PC-9 (cell line): Measurements from ENCODE around the gene SIGLEC7. TPM values are rescaled to one million over a fixed set of nuclear protein-coding genes. Genes with fewer than 3 reads are reported as not detected.
"Not testable (repeated sequence)": the region's sequence is repeated elsewhere in the genome, so short reads cannot be mapped to it uniquely, and the experiment has no call there.

Experiments
- BruUV-seq: library from RNA; stranded (reverse); fragments of 400-500 nt; replicated peaks from 2 replicates; lab custom pipeline; 2021; lab: Mats Ljungman, UMichigan
- CTCF ChIA-PET: fragments of 300-600 bp; sonication (Branson Sonifier 250); formaldehyde crosslinking; loops from one replicate; lab custom pipeline; 2022; ENCODE audit warnings: antibody characterized with exemption; lab: Charles Lee
- POLR2A ChIA-PET: fragments of 300-600 bp; sonication (Branson Sonifier 250); formaldehyde crosslinking; loops from one replicate; lab custom pipeline; 2022; ENCODE audit warnings: antibody characterized with exemption; ENCODE audit not compliant: unreplicated experiment; lab: Charles Lee
- DNase-seq, 2 experiments: peaks; one replicate each; pipeline versions ENCODE4 v3.0.0 to v3.0.0-alpha.2; 2015 to 2022; ENCODE audit warnings: mixed read lengths in 1 of 2
- H2AFZ ChIP-seq: fragments of 200-600 bp; sonication (generic); 2 replicates; pipeline ENCODE4 v1.8.1; 2017; ENCODE audit warnings: antibody characterized with exemption
- H3F3A ChIP-seq: fragments of 200-600 bp; sonication (generic); 2 replicates; pipeline ENCODE4 v1.8.1; 2017; ENCODE audit warnings: antibody characterized with exemption, mild to moderate bottlenecking, low read depth; ENCODE audit not compliant: insufficient read depth
- H3K27ac ChIP-seq: fragments of 200-600 bp; sonication (generic); 2 replicates; pipeline ENCODE4 v1.6.1; 2016; ENCODE audit warnings: mixed run types
- H3K27me3 ChIP-seq: fragments of 200-600 bp; sonication (generic); 2 replicates; pipeline ENCODE4 v1.6.1; 2016; ENCODE audit warnings: low read depth, mixed run types; ENCODE audit not compliant: insufficient read depth
- H3K36me3 ChIP-seq: fragments of 200-600 bp; sonication (generic); 2 replicates; pipeline ENCODE4 v1.6.1; 2016; ENCODE audit warnings: low read depth, mixed run types
- H3K4me1 ChIP-seq: fragments of 200-600 bp; sonication (generic); replicated peaks from 2 replicates; pipeline ENCODE4 v1.6.1; 2016; ENCODE audit warnings: mixed run types; ENCODE audit not compliant: insufficient read depth
- H3K4me2 ChIP-seq: fragments of 200-600 bp; sonication (generic); 2 replicates; pipeline ENCODE4 v1.6.1; 2017; ENCODE audit warnings: mixed run types
- H3K4me3 ChIP-seq: fragments of 200-600 bp; sonication (generic); 2 replicates; pipeline ENCODE4 v1.6.1; 2016; ENCODE audit warnings: mixed run types
- H3K79me2 ChIP-seq: fragments of 200-600 bp; sonication (generic); 2 replicates; pipeline ENCODE4 v1.6.1; 2017; ENCODE audit warnings: low read depth, mixed run types
- H3K9me2 ChIP-seq: fragments of 200-600 bp; sonication (generic); 2 replicates; pipeline ENCODE4 v1.8.1; 2017; ENCODE audit warnings: mild to moderate bottlenecking; ENCODE audit not compliant: insufficient read depth
- H3K9me3 ChIP-seq: fragments of 200-600 bp; sonication (generic); 2 replicates; pipeline ENCODE4 v1.8.1; 2016; ENCODE audit warnings: low read depth; ENCODE audit not compliant: insufficient read depth
- H4K20me1 ChIP-seq: fragments of 200-600 bp; sonication (generic); 2 replicates; pipeline ENCODE4 v1.8.1; 2017; ENCODE audit not compliant: insufficient read depth
- CTCF ChIP-seq: fragments of 200-600 bp; sonication (generic); conservative IDR thresholded peaks from 2 replicates; pipeline ENCODE4 v1.6.1; 2017; ENCODE audit warnings: mixed run types, antibody characterized with exemption, mild to moderate bottlenecking, moderate library complexity
- EZH2 ChIP-seq: fragments of 200-600 bp; sonication (generic); IDR thresholded peaks from 2 replicates; pipeline ENCODE4 v1.8.0; 2017; ENCODE audit warnings: antibody characterized with exemption, low read depth
- intact Hi-C: fragments of 100-400 bp; cut with micrococcal nuclease; formaldehyde crosslinking; loops from one replicate; pipeline ENCODE4 v1.10.0; 2022; ENCODE audit not compliant: unreplicated experiment
- total RNA-seq: library from RNA; stranded (reverse); gene quantifications from 2 replicates; pipeline ENCODE4 v1.2.3, GENCODE V29; 2021

The SIGLEC7 gene
- total RNA-seq, 1 experiment from 2014 or later: not detected

DNA sequence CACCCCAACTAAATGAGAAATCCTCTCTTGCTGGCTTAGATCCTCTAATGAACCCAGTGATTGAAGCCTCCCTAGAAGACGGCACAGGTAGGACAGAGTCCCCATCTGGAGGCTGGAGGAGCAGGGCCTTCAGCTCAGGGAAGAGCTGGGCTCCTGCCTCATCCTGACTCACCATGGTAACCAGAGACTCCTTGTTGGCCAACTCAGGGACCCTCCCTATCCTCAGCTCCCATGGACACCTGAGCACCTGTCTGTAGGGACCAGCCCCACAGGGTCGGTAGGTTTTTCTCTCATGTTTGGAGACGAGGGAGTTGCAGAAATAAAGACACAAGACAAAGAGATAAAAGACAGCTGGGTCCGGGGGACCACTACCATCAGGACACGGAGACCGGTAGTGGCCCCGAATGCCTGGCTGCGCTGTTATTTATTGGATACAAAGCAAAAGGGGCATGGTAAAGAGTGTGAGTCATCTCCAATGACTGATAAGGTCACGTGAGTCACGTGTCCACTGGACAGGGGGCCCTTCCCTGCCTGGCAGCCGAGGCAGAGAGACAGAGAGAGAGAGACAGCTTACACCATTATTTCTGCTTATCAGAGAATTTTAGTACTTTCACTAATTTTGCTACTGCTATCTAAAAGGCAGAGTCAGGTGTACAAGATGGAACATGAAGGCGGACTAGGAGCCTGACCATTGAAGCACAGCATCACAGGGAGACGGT is 26.6 kb downstream of the SIGLEC7 start:
- intact Hi-C loops: loop anchor here (1.0 to 5.0 kb wide), 3 partner anchors 151 to 632 kb away; partner anchors contain the start of gene KLK10
- no peak for DNase-seq
- no TSS peak for BruUV-seq
- no peaks in the 10 kb centered on the region for H3K9me2 ChIP-seq
- H3K4me1 ChIP-seq: no peaks in the 10 kb centered on the region
- no peaks in the 10 kb centered on the region for H3K36me3 ChIP-seq
- H2AFZ ChIP-seq: no peak overlapping the region
- peaks cover 81% of the 10 kb centered on the region for H3K27me3 ChIP-seq
- H4K20me1 ChIP-seq: no peaks in the 10 kb centered on the region
- no peak for TF ChIP-seq CTCF
- no peak for TF ChIP-seq EZH2
- no peaks in the 10 kb centered on the region for H3K79me2 ChIP-seq
- ChIA-PET POLR2A (no interaction called here), CTCF (no interaction called here)
- H3K4me3 ChIP-seq: no peak overlapping the region
- no peaks in the 10 kb centered on the region for H3K9me3 ChIP-seq
- no peak overlapping the region for H3K4me2 ChIP-seq
- no peak overlapping the region for H3K27ac ChIP-seq
- no peaks in the 10 kb centered on the region for H3F3A ChIP-seq

- H3K27ac ChIP-seq, H3K4me1 ChIP-seq, H4K20me1 ChIP-seq, H3F3A ChIP-seq, H3K4me2 ChIP-seq, H3K36me3 ChIP-seq, BruUV-seq, H2AFZ ChIP-seq, H3K9me2 ChIP-seq, POLR2A ChIA-PET, CTCF ChIA-PET, H3K79me2 ChIP-seq, H3K4me3 ChIP-seq, H3K9me3 ChIP-seq: not testable (repeated sequence)
- peaks cover 81% of the 10 kb centered on the region for H3K27me3 ChIP-seq
- DNase-seq: peak; percentile 44 to 71
- peak; percentile 94 for TF ChIP-seq CTCF
- intact Hi-C loops: loop anchor here (1.0 to 5.0 kb wide), 3 partner anchors 152 to 633 kb away; partner anchors contain the start of gene KLK10
Measured at GRCh38 chr19:51169283-51169918, 27.3 kb downstream of the SIGLEC7 start.

- no peaks in the 10 kb centered on the region for H3K9me3 ChIP-seq
- POLR2A ChIA-PET: no interaction called here
- CTCF ChIA-PET: no interaction called here
- no peaks in the 10 kb centered on the region for H3K4me1 ChIP-seq
- no peaks in the 10 kb centered on the region for H3K9me2 ChIP-seq
- no peak for TF ChIP-seq EZH2
- no peak for TF ChIP-seq CTCF
- no peak for DNase-seq
- peaks cover 80% of the 10 kb centered on the region for H3K27me3 ChIP-seq
- no TSS peak for BruUV-seq
- H2AFZ ChIP-seq: no peak overlapping the region
- no peak overlapping the region for H3K4me2 ChIP-seq
- H3K4me3 ChIP-seq: no peak overlapping the region
- H3F3A ChIP-seq: no peaks in the 10 kb centered on the region
- H3K27ac ChIP-seq: no peak overlapping the region
- no peaks in the 10 kb centered on the region for H3K79me2 ChIP-seq
- no peaks in the 10 kb centered on the region for H4K20me1 ChIP-seq
- H3K36me3 ChIP-seq: no peaks in the 10 kb centered on the region
- intact Hi-C loops: no loop called here
Measured at GRCh38 chr19:51172223-51172622, 30.1 kb downstream of the SIGLEC7 start.
